ENCODE data around the gene TMEM196.

- TF ChIP-seq CTCF (IDR thresholded peaks at IDR 0.05) (no peak), EZH2 (IDR thresholded peaks at IDR 0.05) (no peak)
Measured at GRCh38 chr7:19700936-19701335, 72.5 kb downstream of the TMEM196 start.

All from neural progenitor cell (in vitro differentiated cells).